Lower lobe of right lung (tissue), 2 donors: Measurements from ENCODE around the gene RAB27B. TPM values are rescaled to one million over a fixed set of nuclear protein-coding genes. Genes with fewer than 3 reads are reported as not detected.

ENCODE experiments used
- ATAC-seq, 2 donors: fragments of 200-7000 bp; cut with Tn5 transposase; one replicate each; pipeline ENCODE4 v1.9.1; 2020 to 2022; ENCODE audit warnings: mild to moderate bottlenecking in 2 of 2, moderate library complexity in 2 of 2
- DNase-seq: peaks from one replicate; pipeline ENCODE4 v3.0.0-alpha.2; 2020
- H3K27ac ChIP-seq: fragments of 200-600 bp; one replicate; pipeline ENCODE4 v1.8.0; 2022
- H3K27me3 ChIP-seq: fragments of 200-600 bp; one replicate; pipeline ENCODE4 v1.8.0; 2022; ENCODE audit warnings: low read depth
- H3K36me3 ChIP-seq: fragments of 200-600 bp; one replicate; pipeline ENCODE4 v1.8.0; 2022; ENCODE audit warnings: mild to moderate bottlenecking
- H3K4me1 ChIP-seq: fragments of 200-600 bp; one replicate; pipeline ENCODE4 v1.8.0; 2022
- H3K4me3 ChIP-seq: fragments of 200-600 bp; one replicate; pipeline ENCODE4 v1.8.0; 2022; ENCODE audit warnings: mild to moderate bottlenecking
- H3K9me3 ChIP-seq: fragments of 200-600 bp; one replicate; pipeline ENCODE4 v1.8.0; 2022
- intact Hi-C: fragments of 100-400 bp; cut with DNase I; formaldehyde crosslinking; loops from one replicate; pipeline ENCODE4 v1.11.0; 2022
- total RNA-seq: library from RNA; stranded (reverse); fragmentation: NEBNext Ultra II Directional; extraction: Animal tissue kit (Norgen Biotek cat#: 25700); gene quantifications from one replicate; pipeline ENCODE4 v1.2.1, GENCODE V29; 2021
- TF ChIP-seq, protein P1 (sequence below): fragments of 200-600 bp; IDR thresholded peaks from one replicate; pipeline ENCODE4 v1.8.0; 2022; ENCODE audit warnings: antibody characterized with exemption, mild to moderate bottlenecking
- donor health status: DM: no; HTN: yes; CAD: no; lungs with severe emphysema.

Gene RAB27B
- total RNA-seq, 1 donor from 2014 or later = 20.1 TPM

GRCh38 chr18:54911551-54911950, 83.3 kb downstream of the RAB27B start:
- DNase-seq (no peak), ATAC-seq (no peak)
- H3K36me3 ChIP-seq = peaks cover 6% of the 10 kb centered on the region
- H3K27me3 ChIP-seq = no peaks in the 10 kb centered on the region
- no peak overlapping the region for H3K27ac ChIP-seq
- no peak overlapping the region for H3K4me3 ChIP-seq
- TF ChIP-seq, protein P1, sequence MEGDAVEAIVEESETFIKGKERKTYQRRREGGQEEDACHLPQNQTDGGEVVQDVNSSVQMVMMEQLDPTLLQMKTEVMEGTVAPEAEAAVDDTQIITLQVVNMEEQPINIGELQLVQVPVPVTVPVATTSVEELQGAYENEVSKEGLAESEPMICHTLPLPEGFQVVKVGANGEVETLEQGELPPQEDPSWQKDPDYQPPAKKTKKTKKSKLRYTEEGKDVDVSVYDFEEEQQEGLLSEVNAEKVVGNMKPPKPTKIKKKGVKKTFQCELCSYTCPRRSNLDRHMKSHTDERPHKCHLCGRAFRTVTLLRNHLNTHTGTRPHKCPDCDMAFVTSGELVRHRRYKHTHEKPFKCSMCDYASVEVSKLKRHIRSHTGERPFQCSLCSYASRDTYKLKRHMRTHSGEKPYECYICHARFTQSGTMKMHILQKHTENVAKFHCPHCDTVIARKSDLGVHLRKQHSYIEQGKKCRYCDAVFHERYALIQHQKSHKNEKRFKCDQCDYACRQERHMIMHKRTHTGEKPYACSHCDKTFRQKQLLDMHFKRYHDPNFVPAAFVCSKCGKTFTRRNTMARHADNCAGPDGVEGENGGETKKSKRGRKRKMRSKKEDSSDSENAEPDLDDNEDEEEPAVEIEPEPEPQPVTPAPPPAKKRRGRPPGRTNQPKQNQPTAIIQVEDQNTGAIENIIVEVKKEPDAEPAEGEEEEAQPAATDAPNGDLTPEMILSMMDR = no peak
- no peaks in the 10 kb centered on the region for H3K9me3 ChIP-seq
- intact Hi-C loops = no loop called here
- no peaks in the 10 kb centered on the region for H3K4me1 ChIP-seq

DNA sequence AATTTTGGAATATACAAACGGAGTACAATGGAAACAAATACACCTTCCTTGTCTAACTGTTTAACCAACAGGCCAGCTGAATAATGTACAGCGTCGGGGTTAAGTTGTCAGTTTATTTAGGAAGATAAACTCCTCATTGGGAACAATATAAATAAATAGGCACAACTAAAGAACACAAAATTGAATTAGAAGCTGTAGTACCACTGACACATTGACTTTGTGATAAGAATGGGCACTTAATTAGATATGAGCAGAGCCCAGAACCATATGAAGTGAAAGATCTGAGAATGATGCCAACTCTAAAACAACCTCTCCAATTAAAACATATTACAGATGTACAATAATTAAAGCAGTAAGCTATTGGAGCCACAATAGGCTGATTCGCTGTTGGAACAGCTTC, 86.5 kb downstream of the RAB27B start:
- DNase-seq = no peak
- no peak overlapping the region for H3K4me3 ChIP-seq

GRCh38 chr18:54916507-54916906, 88.2 kb downstream of the RAB27B start:
- Histone ChIP-seq H3K4me3 (no peak overlapping the region), H3K4me1 (no peaks in the 10 kb centered on the region), H3K27me3 (no peaks in the 10 kb centered on the region), H3K36me3 (peaks cover 11% of the 10 kb centered on the region), H3K9me3 (no peaks in the 10 kb centered on the region), H3K27ac (no peak overlapping the region)
- TF ChIP-seq, protein P1 = no peak
- no peak for ATAC-seq
- intact Hi-C loops = no loop called here
- no peak for DNase-seq

More for the DNA sequence above, 86.5 kb downstream of the RAB27B start:
- no peak for ATAC-seq
- Histone ChIP-seq H3K36me3 (peaks cover 6% of the 10 kb centered on the region), H3K27me3 (no peaks in the 10 kb centered on the region), H3K9me3 (no peaks in the 10 kb centered on the region), H3K4me1 (no peaks in the 10 kb centered on the region), H3K27ac (no peak overlapping the region)
- TF ChIP-seq, protein P1 = no peak
- intact Hi-C loops = no loop called here

DNA sequence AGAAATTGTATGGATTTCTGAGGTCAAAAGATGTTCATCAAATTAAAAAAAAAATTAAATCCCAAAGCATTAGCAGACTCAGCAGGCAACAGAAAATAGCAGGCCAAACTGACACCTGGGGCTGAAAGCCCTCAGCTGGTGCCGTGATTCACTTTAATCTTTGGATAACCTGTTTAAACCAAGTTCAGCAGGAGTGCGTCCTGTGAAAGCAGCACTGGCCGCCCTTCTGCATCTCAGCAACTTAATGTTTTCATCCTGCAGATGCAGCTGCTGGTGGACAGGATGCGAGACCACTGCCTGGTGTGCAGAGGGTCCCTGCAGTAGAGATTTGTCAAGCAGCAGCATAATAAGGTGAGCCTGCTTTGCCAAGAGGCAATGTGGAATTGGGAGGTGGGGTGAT, 89.8 kb downstream of the RAB27B start:
- Histone ChIP-seq H3K4me3 (no peak overlapping the region), H3K27me3 (no peaks in the 10 kb centered on the region), H3K9me3 (no peaks in the 10 kb centered on the region), H3K27ac (no peak overlapping the region), H3K36me3 (peaks cover 11% of the 10 kb centered on the region), H3K4me1 (no peaks in the 10 kb centered on the region)
- DNase-seq = no peak
- intact Hi-C loops = no loop called here
- TF ChIP-seq, protein P1 = no peak
- ATAC-seq = no peak

DNA sequence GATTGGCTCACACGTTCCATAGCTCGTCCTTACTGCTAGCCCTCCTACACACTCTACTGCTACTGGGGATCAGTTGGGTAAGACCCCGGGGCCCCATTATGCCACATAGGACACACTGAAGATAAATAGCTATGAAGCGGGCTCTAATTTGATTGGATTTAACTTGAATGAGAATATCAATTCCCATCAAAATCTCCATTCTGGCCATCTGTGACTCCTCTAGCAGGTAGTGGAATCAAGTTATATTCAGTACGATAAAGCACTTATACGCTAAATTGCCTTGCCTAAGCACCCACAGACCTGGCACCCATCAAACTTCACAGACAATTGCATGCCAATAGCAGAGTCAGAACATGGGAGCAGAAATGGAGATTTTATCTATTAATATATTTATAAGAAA, 91.1 kb downstream of the RAB27B start:
- TF ChIP-seq, protein P1 = no peak
- no peak for DNase-seq
- intact Hi-C loops = no loop called here
- Histone ChIP-seq H3K4me3 (no peak overlapping the region), H3K9me3 (no peaks in the 10 kb centered on the region), H3K36me3 (peaks cover 5% of the 10 kb centered on the region), H3K27me3 (no peaks in the 10 kb centered on the region), H3K4me1 (no peaks in the 10 kb centered on the region), H3K27ac (no peak overlapping the region)
- ATAC-seq = no peak
